ENCODE results near the gene FEZF2. TPM values are rescaled to one million over a fixed set of nuclear protein-coding genes. Genes with fewer than 3 reads are reported as not detected.
A peak's percentile ranks its signal among the peaks of the same experiment; 100 is the strongest.

Gene FEZF2
- not detected for total RNA-seq

DNA sequence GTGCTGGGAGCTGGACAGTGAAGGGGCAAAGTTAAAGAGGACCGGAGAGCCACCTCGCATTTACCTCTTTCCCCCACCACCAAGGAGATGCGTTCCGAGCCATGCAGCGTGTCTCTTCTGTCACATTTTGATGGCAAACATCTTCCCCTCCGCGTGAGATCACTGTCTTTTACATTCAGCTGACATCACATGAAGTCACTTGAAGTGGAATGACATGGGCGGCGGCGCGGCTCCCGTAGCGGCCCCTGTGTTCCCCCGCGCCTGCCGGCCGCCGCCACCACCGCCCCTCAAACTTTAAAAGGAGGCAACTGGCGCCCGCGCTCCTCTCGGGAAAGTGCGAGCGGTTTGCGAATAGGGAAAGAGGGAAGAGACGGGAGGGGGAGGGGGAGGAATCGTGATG, at the start of gene FEZF2:
FEZF2 (minus strand) TSS at position 336 of the 400 bp plus-strand sequence. CDS start 682 bp downstream, outside the sequence.
- TF ChIP-seq, protein P1, sequence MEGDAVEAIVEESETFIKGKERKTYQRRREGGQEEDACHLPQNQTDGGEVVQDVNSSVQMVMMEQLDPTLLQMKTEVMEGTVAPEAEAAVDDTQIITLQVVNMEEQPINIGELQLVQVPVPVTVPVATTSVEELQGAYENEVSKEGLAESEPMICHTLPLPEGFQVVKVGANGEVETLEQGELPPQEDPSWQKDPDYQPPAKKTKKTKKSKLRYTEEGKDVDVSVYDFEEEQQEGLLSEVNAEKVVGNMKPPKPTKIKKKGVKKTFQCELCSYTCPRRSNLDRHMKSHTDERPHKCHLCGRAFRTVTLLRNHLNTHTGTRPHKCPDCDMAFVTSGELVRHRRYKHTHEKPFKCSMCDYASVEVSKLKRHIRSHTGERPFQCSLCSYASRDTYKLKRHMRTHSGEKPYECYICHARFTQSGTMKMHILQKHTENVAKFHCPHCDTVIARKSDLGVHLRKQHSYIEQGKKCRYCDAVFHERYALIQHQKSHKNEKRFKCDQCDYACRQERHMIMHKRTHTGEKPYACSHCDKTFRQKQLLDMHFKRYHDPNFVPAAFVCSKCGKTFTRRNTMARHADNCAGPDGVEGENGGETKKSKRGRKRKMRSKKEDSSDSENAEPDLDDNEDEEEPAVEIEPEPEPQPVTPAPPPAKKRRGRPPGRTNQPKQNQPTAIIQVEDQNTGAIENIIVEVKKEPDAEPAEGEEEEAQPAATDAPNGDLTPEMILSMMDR (IDR thresholded peaks at IDR 0.05): no peak
- Histone ChIP-seq H3K4me1 (peaks cover 2 to 8% of the 10 kb centered on the region in 2 donors), H3K27ac (no peak within 1 kb of the TSS), H3K27me3 (peaks cover 25% of the 10 kb centered on the region), H3K9me3 (no peaks in the 10 kb centered on the region), H3K4me3 (peak within 1 kb of the TSS; percentile 39 to 49), H3K36me3 (no peaks in the 10 kb centered on the region)
- intact Hi-C loops (cut with DNase I): no loop called here
- no peak for DNase-seq (ENCODE audit: low spot score in 2 of 2)

DNA sequence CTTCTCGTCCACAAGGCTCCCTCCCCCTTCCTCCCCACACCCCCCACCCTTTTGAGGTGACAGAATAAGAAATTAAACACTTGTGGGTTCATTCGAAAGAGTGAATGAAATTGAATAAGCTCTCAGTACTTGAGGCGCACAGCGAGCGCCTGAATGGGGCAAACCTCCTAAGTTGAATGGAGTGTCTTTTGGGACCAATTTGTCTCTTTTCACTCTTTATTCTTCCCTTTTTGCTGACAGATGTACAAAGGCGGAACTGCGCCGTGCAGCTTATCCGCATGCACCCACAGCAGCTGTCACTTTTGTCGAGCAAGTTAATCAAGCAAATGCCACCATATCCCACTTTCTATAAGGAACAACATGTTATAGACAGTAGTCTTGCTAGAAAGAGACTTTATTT, 47.9 kb upstream of the FEZF2 start:
- intact Hi-C loops (cut with DNase I): no loop called here
- no peak for DNase-seq (ENCODE audit: low spot score in 2 of 2)
- Histone ChIP-seq H3K27me3 (no peaks in the 10 kb centered on the region), H3K27ac (no peak overlapping the region), H3K4me3 (no peak overlapping the region), H3K36me3 (no peaks in the 10 kb centered on the region), H3K4me1 (no peaks in the 10 kb centered on the region), H3K9me3 (no peaks in the 10 kb centered on the region)
- TF ChIP-seq, protein P1 (IDR thresholded peaks at IDR 0.05): no peak

DNA sequence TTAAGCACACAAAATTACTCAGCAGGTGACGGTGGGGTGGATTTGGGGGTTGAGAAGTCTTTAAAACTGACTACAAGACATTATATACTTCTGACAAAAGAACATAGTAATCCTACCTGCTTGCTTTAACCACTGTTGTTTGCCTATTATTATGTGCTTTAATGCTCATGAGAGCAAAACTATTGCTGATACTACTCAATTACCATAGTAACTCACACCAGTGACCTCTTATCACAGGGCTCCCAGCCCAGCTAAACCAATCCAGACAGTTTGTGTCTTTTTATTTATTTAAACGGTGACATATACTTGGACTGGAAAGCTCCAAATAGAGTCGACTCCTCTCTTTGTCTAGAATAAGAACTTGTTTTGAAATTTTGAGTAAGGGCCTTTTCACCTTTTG, 42.8 kb upstream of the FEZF2 start:
- Histone ChIP-seq H3K9me3 (no peaks in the 10 kb centered on the region), H3K27ac (no peak overlapping the region), H3K4me3 (no peak overlapping the region), H3K36me3 (no peaks in the 10 kb centered on the region), H3K27me3 (no peaks in the 10 kb centered on the region), H3K4me1 (no peaks in the 10 kb centered on the region)
- TF ChIP-seq, protein P1 (IDR thresholded peaks at IDR 0.05): no peak
- DNase-seq (ENCODE audit: low spot score in 2 of 2): no peak
- intact Hi-C loops (cut with DNase I): no loop called here

DNA sequence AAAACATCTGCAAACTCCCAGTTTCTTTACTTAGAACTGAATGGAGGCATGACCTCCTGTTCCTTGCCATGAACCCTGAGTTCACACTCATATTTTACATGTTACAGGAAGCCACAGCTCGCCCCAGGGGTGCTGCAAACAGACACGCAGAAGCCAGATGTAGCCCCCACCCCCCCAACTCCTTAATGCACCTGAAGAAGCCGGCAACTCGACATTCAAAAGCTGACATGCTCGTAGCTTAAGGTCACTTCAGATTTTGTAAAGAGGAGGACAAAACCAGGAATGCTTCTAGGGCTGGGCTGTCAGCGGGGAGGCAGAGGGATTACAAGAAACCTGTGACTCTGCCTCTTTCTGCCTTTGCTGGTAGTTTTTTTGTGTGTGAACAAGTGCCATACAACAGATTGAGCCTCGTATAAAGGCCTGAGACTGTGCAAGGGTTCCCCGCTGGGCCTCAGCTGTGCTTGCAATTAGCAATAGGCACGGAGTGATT, 42.0 kb upstream of the FEZF2 start:
- intact Hi-C loops (cut with DNase I): no loop called here
- Histone ChIP-seq H3K4me1 (no peaks in the 10 kb centered on the region), H3K4me3 (no peak overlapping the region), H3K9me3 (no peaks in the 10 kb centered on the region), H3K27ac (no peak overlapping the region), H3K36me3 (no peaks in the 10 kb centered on the region), H3K27me3 (no peaks in the 10 kb centered on the region)
- no peak for DNase-seq (ENCODE audit: low spot score in 2 of 2)
- TF ChIP-seq, protein P1 (IDR thresholded peaks at IDR 0.05): no peak

DNA sequence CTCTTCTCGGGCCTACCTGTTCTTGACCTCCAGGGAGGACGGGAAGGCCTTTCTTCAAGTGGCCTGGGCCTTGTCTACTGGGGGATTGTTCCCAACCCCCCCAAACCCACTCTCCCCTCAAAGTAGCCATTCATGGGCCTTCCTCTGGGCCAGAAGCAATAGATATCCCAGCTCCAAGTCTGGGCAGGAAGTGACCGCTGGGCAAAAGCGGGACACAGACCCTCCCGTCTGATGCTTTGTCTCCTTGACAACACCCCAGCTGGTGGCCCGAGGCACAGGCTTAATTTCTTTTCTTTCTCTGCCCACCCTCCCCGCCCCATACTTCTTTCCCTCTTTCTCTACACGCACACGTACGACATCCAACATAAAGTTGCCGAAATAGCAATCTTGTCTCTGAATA, 41.4 kb upstream of the FEZF2 start:
- H3K4me3 ChIP-seq: no peak overlapping the region
- TF ChIP-seq, protein P1 (IDR thresholded peaks at IDR 0.05): no peak
- intact Hi-C loops (cut with DNase I): no loop called here
- no peaks in the 10 kb centered on the region for H3K4me1 ChIP-seq
- no peak for DNase-seq (ENCODE audit: low spot score in 2 of 2)
- no peak overlapping the region for H3K27ac ChIP-seq
- H3K9me3 ChIP-seq: no peaks in the 10 kb centered on the region
- no peaks in the 10 kb centered on the region for H3K36me3 ChIP-seq
- no peaks in the 10 kb centered on the region for H3K27me3 ChIP-seq

DNA sequence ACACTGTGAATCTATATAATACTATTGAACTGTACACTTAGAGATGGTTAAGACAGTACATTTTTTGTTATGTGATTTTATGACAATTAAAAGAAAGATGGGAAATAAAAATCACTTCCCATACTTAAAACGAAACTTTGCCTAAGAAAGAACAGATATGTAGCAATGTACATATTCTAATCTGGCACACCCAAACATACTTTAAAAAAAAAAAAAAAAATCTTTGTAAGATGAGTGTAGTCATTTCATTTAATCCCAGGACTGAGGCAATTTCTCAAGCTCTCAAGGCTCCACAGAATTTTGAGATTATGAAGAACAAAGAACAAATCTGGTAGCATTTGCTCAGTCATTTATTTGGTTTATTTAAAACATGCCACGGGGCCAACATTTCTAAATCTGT, 40.3 kb upstream of the FEZF2 start:
- Histone ChIP-seq H3K27me3 (no peaks in the 10 kb centered on the region), H3K9me3 (no peaks in the 10 kb centered on the region), H3K4me1 (no peaks in the 10 kb centered on the region), H3K4me3 (no peak overlapping the region), H3K27ac (no peak overlapping the region), H3K36me3 (no peaks in the 10 kb centered on the region)
- no peak for DNase-seq (ENCODE audit: low spot score in 2 of 2)
- TF ChIP-seq, protein P1 (IDR thresholded peaks at IDR 0.05): no peak
- intact Hi-C loops (cut with DNase I): no loop called here
